HepG2 (cell line): Measurements from ENCODE around the gene POFUT2. TPM values are rescaled to one million over a fixed set of nuclear protein-coding genes. Genes with fewer than 3 reads are reported as not detected.

ENCODE experiments used
- ADNP ChIP-seq: sonication (generic); formaldehyde crosslinking; IDR thresholded peaks from 2 replicates; pipeline ENCODE4 v1.4.0; 2020; ENCODE audit warnings: missing genetic modification reagents
- CREB1 ChIP-seq, 2 experiments: fragments of 450-650 bp in 1 of 2; IDR thresholded peaks; 2 replicates each; pipeline ENCODE4 v1.6.1; 2016 to 2017; ENCODE audit warnings: control low read depth in 1 of 2, mild to moderate bottlenecking in 1 of 2, missing compliant biosample characterization in 1 of 2, missing genetic modification characterization in 1 of 2
- ISL2 ChIP-seq: sonication (generic); formaldehyde crosslinking; IDR thresholded peaks from 2 replicates; pipeline ENCODE4 v1.5.0; 2020; ENCODE audit warnings: missing genetic modification reagents
- KDM3A ChIP-seq: IDR thresholded peaks from 2 replicates; pipeline ENCODE4 v1.6.1; 2018; ENCODE audit warnings: low read depth, missing compliant biosample characterization
- LCORL ChIP-seq, 2 experiments: fragments of 450-650 bp in 1 of 2; sonication (generic) in 1 of 2; formaldehyde crosslinking in 1 of 2; IDR thresholded peaks; 2 replicates each; pipeline versions ENCODE4 v1.5.0 to v1.6.1; 2017 to 2020; ENCODE audit warnings: antibody characterized with exemption in 1 of 2, missing genetic modification reagents in 1 of 2
- NFKB2 ChIP-seq: sonication (generic); formaldehyde crosslinking; IDR thresholded peaks from 2 replicates; pipeline ENCODE4 v1.4.0; 2020; ENCODE audit warnings: missing genetic modification reagents, borderline replicate concordance
- RORA ChIP-seq: sonication (generic); formaldehyde crosslinking; IDR thresholded peaks from 2 replicates; pipeline ENCODE4 v1.5.0; 2020; ENCODE audit warnings: mild to moderate bottlenecking, missing genetic modification reagents, moderate library complexity
- SRF ChIP-seq: IDR thresholded peaks from 2 replicates; pipeline ENCODE4 v1.6.1; 2011; ENCODE audit warnings: mild to moderate bottlenecking, low read depth, low read length, moderate library complexity
- ZEB1 ChIP-seq: IDR thresholded peaks from 2 replicates; pipeline ENCODE4 v1.6.1; 2012; ENCODE audit warnings: mild to moderate bottlenecking, low read depth, inconsistent platforms; ENCODE audit not compliant: insufficient replicate concordance
- ZFP36 ChIP-seq: fragments of 150-350 bp; IDR thresholded peaks from 2 replicates; pipeline ENCODE4 v1.6.1; 2018; ENCODE audit warnings: borderline replicate concordance, low read length, low read depth; ENCODE audit not compliant: partially characterized antibody
- ZFP36L2 ChIP-seq: sonication (generic); formaldehyde crosslinking; IDR thresholded peaks from 2 replicates; pipeline ENCODE4 v1.4.0; 2020; ENCODE audit warnings: missing genetic modification reagents
- ZKSCAN1 ChIP-seq: fragments of 150-350 bp; IDR thresholded peaks from 2 replicates; pipeline ENCODE4 v1.6.1; 2014; ENCODE audit warnings: low read length
- ZMYM2 ChIP-seq: sonication (generic); formaldehyde crosslinking; IDR thresholded peaks from 2 replicates; pipeline ENCODE4 v1.8.0; 2022; ENCODE audit warnings: mild to moderate bottlenecking, missing genetic modification reagents
- ZNF225 ChIP-seq: sonication (generic); formaldehyde crosslinking; IDR thresholded peaks from 2 replicates; pipeline ENCODE4 v1.4.0; 2020; ENCODE audit warnings: mild to moderate bottlenecking, missing genetic modification reagents
- ZNF24 ChIP-seq: fragments of 450-650 bp; IDR thresholded peaks from 2 replicates; pipeline ENCODE4 v1.6.1; 2017; ENCODE audit warnings: antibody characterized with exemption, mild to moderate bottlenecking
- ZNF282 ChIP-seq: fragments of 450-650 bp; IDR thresholded peaks from 2 replicates; pipeline ENCODE4 v1.6.1; 2018; ENCODE audit not compliant: partially characterized antibody
- ZNF343 ChIP-seq: sonication (generic); formaldehyde crosslinking; IDR thresholded peaks from 2 replicates; pipeline ENCODE4 v1.4.0; 2020; ENCODE audit warnings: mild to moderate bottlenecking, missing genetic modification reagents
- ZNF362 ChIP-seq: sonication (generic); formaldehyde crosslinking; IDR thresholded peaks from 2 replicates; pipeline ENCODE4 v1.4.0; 2020; ENCODE audit warnings: missing genetic modification reagents, mild to moderate bottlenecking, borderline replicate concordance
- ZNF567 ChIP-seq: sonication (generic); formaldehyde crosslinking; IDR thresholded peaks from 2 replicates; pipeline ENCODE4 v1.8.1; 2023; ENCODE audit warnings: mild to moderate bottlenecking, missing genetic modification reagents, borderline replicate concordance
- ZNF609 ChIP-seq: sonication (generic); formaldehyde crosslinking; IDR thresholded peaks from 2 replicates; pipeline ENCODE4 v1.4.0; 2020; ENCODE audit warnings: mild to moderate bottlenecking, missing genetic modification reagents, borderline replicate concordance
- ZNF788 ChIP-seq: sonication (generic); formaldehyde crosslinking; IDR thresholded peaks from 2 replicates; pipeline ENCODE4 v1.5.0; 2020; ENCODE audit warnings: mild to moderate bottlenecking, missing genetic modification reagents, borderline replicate concordance
- ZSCAN29 ChIP-seq: sonication (generic); formaldehyde crosslinking; conservative IDR thresholded peaks from 2 replicates; pipeline ENCODE4 v1.4.0; 2020; ENCODE audit warnings: mild to moderate bottlenecking, missing genetic modification reagents
- polyA plus RNA-seq, 8 experiments: library from polyadenylated mRNA; depleted of rRNA in 3 of 8; stranded (reverse) in 7 of 8; unstranded in 1 of 8; fragments of >200 nt; fragmentation: Illumina TruSeq in 4 of 8; extraction: Trizol in 4 of 8; gene quantifications; 2 replicates each; pipeline versions ENCODE4 v1.2.1 to v1.2.3, GENCODE V29; 2011 to 2016; ENCODE audit warnings: low read depth in 4 of 8, missing spikeins in 1 of 8, mixed read lengths in 1 of 8; ENCODE audit not compliant: insufficient read depth in 1 of 8
- total RNA-seq, 5 experiments: library from RNA; depleted of rRNA; stranded (reverse); fragments of >200 nt; fragmentation: Illumina TruSeq; extraction: Trizol; gene quantifications; 2 replicates each; pipeline ENCODE4 v1.2.3, GENCODE V29; 2016; ENCODE audit warnings: low read depth in 1 of 5
- TF ChIP-seq, protein P1 (sequence below): IDR thresholded peaks from 2 replicates; pipeline ENCODE4 v1.6.1; 2012; ENCODE audit warnings: inconsistent platforms
- TF ChIP-seq, protein P2 (sequence below): sonication (generic); formaldehyde crosslinking; IDR thresholded peaks from 2 replicates; pipeline ENCODE4 v1.4.0; 2020; ENCODE audit warnings: missing genetic modification reagents

The POFUT2 gene
- total and polyA plus RNA-seq, 2 of the 13 experiments (the other 11 are each of a cell fraction or from before 2014, with no cell fraction given): 22.8 to 24.0 TPM

- peak; percentile 62; the same call in 1 of the 2 replicates for TF ChIP-seq ZNF609 (CRISPR knock-in tag)
- TF ChIP-seq ZFP36: no peak
- peak; percentile 47 for TF ChIP-seq ZEB1
- TF ChIP-seq LCORL (IDR thresholded peaks at IDR 0.05): no peak
- TF ChIP-seq LCORL (CRISPR knock-in tag; IDR thresholded peaks at IDR 0.05): peak; percentile 92
- peak; percentile 56 for TF ChIP-seq ISL2 (CRISPR knock-in tag)
- TF ChIP-seq ZMYM2 (CRISPR knock-in tag): peak; percentile 86
- TF ChIP-seq ZKSCAN1: no peak
- no peak; the same call in 1 of the 2 replicates for TF ChIP-seq SRF
- TF ChIP-seq, protein P1, sequence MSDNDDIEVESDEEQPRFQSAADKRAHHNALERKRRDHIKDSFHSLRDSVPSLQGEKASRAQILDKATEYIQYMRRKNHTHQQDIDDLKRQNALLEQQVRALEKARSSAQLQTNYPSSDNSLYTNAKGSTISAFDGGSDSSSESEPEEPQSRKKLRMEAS: peak; percentile 71; the same call in 1 of the 2 replicates
- no peak for TF ChIP-seq ZNF362 (CRISPR knock-in tag)
- no peak for TF ChIP-seq ZNF225 (CRISPR knock-in tag)
- no peak; the same call in 1 of the 2 replicates for TF ChIP-seq NFKB2 (CRISPR knock-in tag)
- no peak for TF ChIP-seq ZNF282
- peak; percentile 77; the same call in 1 of the 2 replicates for TF ChIP-seq ZSCAN29
- no peak for TF ChIP-seq ZNF567 (CRISPR knock-in tag)
- TF ChIP-seq ZNF24: no peak
- peak; percentile 47 for TF ChIP-seq ZNF788
- no peak for TF ChIP-seq CREB1 (IDR thresholded peaks at IDR 0.05)
- no peak for TF ChIP-seq CREB1 (CRISPR knock-in tag; IDR thresholded peaks at IDR 0.05)
- no peak for TF ChIP-seq RORA (CRISPR knock-in tag)
- TF ChIP-seq ADNP (CRISPR knock-in tag): no peak
- TF ChIP-seq, protein P2, sequence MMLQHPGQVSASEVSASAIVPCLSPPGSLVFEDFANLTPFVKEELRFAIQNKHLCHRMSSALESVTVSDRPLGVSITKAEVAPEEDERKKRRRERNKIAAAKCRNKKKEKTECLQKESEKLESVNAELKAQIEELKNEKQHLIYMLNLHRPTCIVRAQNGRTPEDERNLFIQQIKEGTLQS (CRISPR knock-in tag): no peak
- TF ChIP-seq KDM3A: 0 out of 2 replicates have a peak, but pooled peaks have one; percentile 18
- no peak for TF ChIP-seq ZFP36L2 (CRISPR knock-in tag)
- TF ChIP-seq ZNF343 (CRISPR knock-in tag): peak; percentile 69; the same call in 1 of the 2 replicates
Measured at GRCh38 chr21:45308194-45309068, 20.7 kb upstream of the POFUT2 start (continued).
